ENCODE results near the gene IL22RA1.
A peak's percentile ranks its signal among the peaks of the same experiment; 100 is the strongest.

IL22RA1 gene

DNA sequence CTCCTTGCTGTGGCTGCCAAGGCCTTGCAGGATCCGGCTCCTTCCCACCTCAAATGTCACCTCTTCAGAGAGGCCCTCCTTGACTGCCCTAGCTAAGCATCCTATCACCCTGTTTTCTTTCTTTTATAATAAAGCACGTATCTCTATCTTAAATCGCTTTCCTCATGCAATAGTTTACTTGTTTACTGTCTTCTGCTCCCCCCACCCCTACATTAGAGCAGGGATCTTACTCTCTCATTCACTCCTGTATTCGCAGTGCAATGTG lies 67.4 kb downstream of the IL22RA1 start:
- DNase-seq (ENCODE audit: extremely low read depth, low read depth): no peak
- TF ChIP-seq, protein P1, sequence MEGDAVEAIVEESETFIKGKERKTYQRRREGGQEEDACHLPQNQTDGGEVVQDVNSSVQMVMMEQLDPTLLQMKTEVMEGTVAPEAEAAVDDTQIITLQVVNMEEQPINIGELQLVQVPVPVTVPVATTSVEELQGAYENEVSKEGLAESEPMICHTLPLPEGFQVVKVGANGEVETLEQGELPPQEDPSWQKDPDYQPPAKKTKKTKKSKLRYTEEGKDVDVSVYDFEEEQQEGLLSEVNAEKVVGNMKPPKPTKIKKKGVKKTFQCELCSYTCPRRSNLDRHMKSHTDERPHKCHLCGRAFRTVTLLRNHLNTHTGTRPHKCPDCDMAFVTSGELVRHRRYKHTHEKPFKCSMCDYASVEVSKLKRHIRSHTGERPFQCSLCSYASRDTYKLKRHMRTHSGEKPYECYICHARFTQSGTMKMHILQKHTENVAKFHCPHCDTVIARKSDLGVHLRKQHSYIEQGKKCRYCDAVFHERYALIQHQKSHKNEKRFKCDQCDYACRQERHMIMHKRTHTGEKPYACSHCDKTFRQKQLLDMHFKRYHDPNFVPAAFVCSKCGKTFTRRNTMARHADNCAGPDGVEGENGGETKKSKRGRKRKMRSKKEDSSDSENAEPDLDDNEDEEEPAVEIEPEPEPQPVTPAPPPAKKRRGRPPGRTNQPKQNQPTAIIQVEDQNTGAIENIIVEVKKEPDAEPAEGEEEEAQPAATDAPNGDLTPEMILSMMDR (IDR thresholded peaks at IDR 0.05; ENCODE audit: low read depth, low read length, missing control alignments): no peak
- H3K4me3 ChIP-seq (replicated peaks; ENCODE audit: low read depth, low read length): no peak overlapping the region

DNA sequence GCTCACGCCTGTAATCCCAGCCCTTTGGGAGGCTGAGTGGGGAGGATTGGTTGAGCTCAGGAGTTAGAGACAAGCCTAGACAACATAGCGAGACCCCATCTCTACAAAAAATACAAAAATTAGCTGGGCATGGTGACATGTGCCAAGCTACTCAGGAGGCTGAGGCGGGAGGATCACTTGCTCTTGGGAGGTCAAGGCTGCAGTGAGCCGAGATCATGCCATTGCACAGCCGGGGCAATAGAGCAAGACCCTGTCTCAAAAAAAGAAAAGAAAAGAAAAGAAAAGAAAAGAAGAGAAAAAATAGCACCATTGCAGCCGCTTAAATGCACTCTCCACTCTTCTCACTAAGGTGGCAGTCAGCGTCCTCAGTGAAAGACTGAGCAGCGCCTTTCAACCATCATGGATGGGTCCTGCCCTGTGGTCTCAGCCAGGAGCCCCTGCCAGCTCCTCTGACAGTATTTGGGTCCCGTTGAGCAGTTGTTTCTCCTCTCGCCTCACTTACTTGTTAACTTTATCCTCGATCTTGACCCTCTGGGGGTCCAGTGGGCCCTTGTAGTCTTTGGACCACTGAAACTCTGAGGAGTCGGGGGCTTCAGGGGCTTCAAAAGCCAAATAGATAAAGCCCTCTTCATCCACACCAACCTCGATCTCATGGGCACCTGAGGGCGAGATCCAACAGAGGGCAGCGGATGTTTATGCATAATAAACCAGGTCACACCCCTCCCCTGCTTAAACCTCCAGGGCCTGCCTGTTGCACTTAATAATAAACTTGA lies 67.9 kb downstream of the IL22RA1 start:
- TF ChIP-seq, protein P1 (IDR thresholded peaks at IDR 0.05; ENCODE audit: low read depth, low read length, missing control alignments): no peak
- no peak overlapping the region for H3K4me3 ChIP-seq (replicated peaks; ENCODE audit: low read depth, low read length)
- no peak for DNase-seq (ENCODE audit: extremely low read depth, low read depth)

DNA sequence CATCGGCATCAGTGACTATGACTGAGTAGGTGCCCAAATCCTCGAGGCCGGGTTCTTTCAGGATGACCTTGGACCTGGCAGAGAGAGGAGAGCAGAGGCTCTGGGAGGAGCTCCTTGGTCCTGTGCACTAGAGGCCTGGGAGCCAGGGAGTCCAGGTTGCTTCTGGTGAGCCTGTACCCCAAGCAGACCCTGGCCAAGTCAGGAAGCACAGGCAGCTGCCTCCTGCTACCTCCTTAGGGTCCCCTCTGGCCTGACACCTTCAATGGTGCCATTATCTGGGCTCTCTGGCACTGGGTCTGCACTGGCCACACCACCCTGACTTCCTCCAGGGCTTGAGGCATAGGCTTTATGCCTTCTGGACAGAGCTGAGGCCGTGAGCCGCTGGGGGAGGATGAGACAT lies 68.7 kb downstream of the IL22RA1 start:
- TF ChIP-seq, protein P1 (IDR thresholded peaks at IDR 0.05; ENCODE audit: low read depth, low read length, missing control alignments): no peak
- H3K4me3 ChIP-seq (replicated peaks; ENCODE audit: low read depth, low read length): no peak overlapping the region
- DNase-seq (ENCODE audit: extremely low read depth, low read depth): no peak

DNA sequence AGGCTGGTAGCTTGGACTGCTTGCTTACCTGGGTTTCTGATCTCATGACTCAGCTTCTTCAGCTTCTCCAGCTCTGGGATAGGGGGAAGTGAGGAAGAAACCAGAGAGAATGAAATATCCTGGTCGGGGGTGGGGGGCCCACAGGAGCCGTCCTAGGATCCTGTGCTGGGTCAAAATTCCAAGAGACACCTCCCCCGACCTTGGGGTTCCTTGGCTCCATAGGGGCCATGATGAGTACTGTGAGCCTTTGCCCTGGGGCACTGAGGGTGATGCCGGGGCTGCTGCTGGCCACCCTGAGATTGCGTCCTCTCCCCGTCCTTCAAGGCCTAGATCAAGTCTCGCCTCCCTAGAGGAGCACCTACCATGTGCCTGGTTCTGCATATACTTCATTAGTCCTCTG lies 71.0 kb downstream of the IL22RA1 start:
- TF ChIP-seq, protein P1 (IDR thresholded peaks at IDR 0.05; ENCODE audit: low read depth, low read length, missing control alignments): no peak
- H3K4me3 ChIP-seq (replicated peaks; ENCODE audit: low read depth, low read length): no peak overlapping the region
- DNase-seq (ENCODE audit: extremely low read depth, low read depth): no peak

DNA sequence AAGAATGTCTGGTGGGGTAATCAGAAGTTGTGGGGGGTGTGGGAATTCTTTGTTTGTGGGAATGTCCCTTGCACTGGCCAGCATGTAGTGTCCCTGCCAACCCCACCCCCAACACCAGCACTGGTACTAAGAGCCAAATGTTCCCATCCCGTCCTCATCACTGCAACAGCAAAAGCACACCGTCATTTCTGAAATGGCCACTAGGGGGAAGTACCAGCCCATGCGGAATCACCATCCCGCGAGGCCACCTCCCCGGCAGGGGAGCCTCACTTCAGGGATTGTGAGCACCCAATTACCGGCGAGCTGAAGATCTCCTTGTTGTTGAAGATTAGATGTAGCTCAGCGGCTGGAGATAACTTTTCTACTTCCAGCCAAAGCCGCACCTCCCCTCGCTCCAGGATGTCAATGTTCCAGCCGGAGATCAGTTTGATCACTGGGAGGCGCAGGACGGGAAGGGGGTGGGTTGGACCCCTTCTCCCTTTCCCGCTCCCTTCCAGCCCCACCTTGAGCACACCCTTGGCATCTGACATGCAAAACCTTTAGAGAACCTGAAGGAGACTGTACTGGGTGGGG lies 72.0 kb downstream of the IL22RA1 start:
- peak; percentile 72 for DNase-seq (ENCODE audit: extremely low read depth, low read depth)

DNA sequence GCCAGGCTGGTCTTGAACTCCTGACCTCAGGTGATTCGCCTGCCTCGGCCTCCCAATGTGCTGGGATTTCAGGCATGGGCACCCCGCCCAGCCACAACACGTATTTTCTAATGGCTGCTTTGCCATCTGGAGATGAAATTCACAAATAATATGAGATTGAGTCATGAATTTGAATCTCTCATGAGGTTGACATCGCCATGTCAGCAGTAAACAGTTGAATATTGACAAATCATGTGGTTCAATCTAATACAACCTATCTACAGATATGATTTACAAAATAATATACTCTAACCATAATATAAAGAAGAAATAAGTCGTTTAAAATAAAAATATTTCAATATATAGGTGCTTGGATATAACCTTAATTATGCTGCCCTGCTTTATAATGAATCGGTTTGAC lies 73.1 kb downstream of the IL22RA1 start:
- H3K4me3 ChIP-seq (replicated peaks; ENCODE audit: low read depth, low read length): no peak overlapping the region
- TF ChIP-seq, protein P1 (IDR thresholded peaks at IDR 0.05; ENCODE audit: low read depth, low read length, missing control alignments): no peak
- DNase-seq (ENCODE audit: extremely low read depth, low read depth): no peak

More for the DNA sequence above, 72.0 kb downstream of the IL22RA1 start:
- TF ChIP-seq, protein P1 (IDR thresholded peaks at IDR 0.05; ENCODE audit: low read depth, low read length, missing control alignments): peak; percentile 89
- no peak overlapping the region for H3K4me3 ChIP-seq (replicated peaks; ENCODE audit: low read depth, low read length)
